Endometrial microvascular endothelial cells (primary cell): Measurements from ENCODE around the gene H2BW2. TPM values are rescaled to one million over a fixed set of nuclear protein-coding genes. Genes with fewer than 3 reads are reported as not detected.
"Not testable (repeated sequence)": the region's sequence is repeated elsewhere in the genome, so short reads cannot be mapped to it uniquely, and the experiment has no call there.

Experiments
- in situ Hi-C: cut with HindIII; loops from 2 replicates; pipeline ENCODE4 v1.10.0; 2017; ENCODE audit warnings: low sequenced_read_pairs, low pct_unique_long_range_greater_than_20kb; ENCODE audit errors: inconsistent ontology term
- total RNA-seq: library from RNA; depleted of rRNA; stranded (reverse); fragments of >200 nt; gene quantifications from one replicate; pipeline ENCODE4 v1.2.3, GENCODE V29; 2015; ENCODE audit errors: inconsistent ontology term

Gene H2BW2
- total RNA-seq = not detected

- in situ Hi-C loops = no loop called here
These were observed at the start of gene H2BW2 for GRCh38 chrX:104039689-104040505. H2BW2 (plus strand) TSS chrX:104039956; CDS start chrX:104039995, 39 bp downstream.

- in situ Hi-C loops = no loop called here
These were observed 40.5 kb upstream of the H2BW2 start for GRCh38 chrX:103999234-103999633.

DNA sequence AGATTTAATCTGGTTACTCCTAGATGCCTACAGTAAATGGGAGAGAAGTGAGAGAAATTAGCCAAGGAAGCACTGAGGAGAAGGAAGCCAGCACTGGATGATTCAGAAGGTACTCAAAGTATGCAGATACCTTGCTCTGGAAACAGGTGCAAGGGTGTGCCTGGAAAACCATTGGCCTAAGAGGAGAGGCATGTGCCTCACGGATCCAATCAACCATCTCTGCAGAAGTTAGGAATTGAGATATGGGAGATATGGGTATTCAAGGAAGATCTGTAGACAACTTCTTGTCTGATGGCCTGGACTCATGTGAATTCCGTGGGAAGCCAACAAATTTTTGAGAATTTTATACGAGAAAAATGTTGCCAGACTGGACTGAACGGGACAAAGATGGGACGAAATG, 30.9 kb upstream of the H2BW2 start:
- in situ Hi-C loops = no loop called here

GRCh38 chrX:104013158-104013557, 26.6 kb upstream of the H2BW2 start:
- in situ Hi-C loops = no loop called here

GRCh38 chrX:104013606-104014005, 26.1 kb upstream of the H2BW2 start, which contains the start of gene H2BW1:
H2BW1 (minus strand) TSS chrX:104013708; CDS start chrX:104013576, 132 bp downstream.
- in situ Hi-C loops = no loop called here

DNA sequence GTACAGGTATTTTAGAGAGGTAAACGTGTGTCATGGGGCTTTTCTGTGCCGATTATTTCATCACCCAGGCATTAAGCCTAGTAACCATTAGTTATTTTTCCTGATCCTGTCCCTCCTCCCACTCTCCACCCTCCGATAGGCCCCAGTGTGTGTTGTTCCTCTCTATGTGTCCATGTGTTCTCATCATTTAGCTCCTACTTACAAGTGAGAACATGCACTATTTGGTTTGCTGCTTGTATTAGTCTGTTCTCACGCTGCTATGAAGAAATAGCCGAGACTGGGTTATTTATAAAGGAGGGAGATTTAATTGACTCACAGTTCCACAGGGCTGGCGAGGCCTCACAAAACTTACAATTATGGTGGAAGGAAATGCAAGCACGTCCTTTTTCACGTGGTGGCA, 24.2 kb upstream of the H2BW2 start:
- in situ Hi-C loops = not testable (repeated sequence)

- in situ Hi-C loops = no loop called here
These were observed 21.6 kb upstream of the H2BW2 start for GRCh38 chrX:104018126-104018525.

GRCh38 chrX:104041003-104041402, 1.2 kb downstream of the H2BW2 start:
- in situ Hi-C loops = no loop called here

DNA sequence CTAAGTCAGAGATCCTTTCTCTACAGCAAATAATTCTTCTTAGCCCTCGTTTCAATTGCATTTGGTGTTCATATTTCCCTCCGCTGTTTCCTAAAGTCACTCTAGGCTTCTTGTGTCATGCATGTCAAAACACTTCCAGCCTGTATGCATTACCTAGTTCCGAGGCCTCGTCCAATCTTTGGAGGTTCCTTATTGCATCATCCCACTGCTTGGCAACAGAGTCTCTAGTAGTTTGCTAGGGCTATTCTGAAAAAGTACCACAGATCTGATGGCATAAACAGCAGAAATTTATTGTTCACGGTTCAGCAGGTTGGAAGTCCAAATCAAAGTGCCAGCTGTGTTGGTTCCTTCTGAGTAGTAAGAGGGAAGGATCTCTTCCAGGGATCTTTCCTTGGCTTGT, 5.9 kb downstream of the H2BW2 start:
- in situ Hi-C loops = no loop called here

GRCh38 chrX:104047171-104047570, 7.4 kb downstream of the H2BW2 start:
- in situ Hi-C loops = no loop called here

GRCh38 chrX:104054956-104055355, 15.2 kb downstream of the H2BW2 start:
- in situ Hi-C loops = not testable (repeated sequence)

- in situ Hi-C loops = not testable (repeated sequence)
These were observed 22.9 kb downstream of the H2BW2 start for GRCh38 chrX:104062636-104063035.

GRCh38 chrX:104075778-104076445, 36.2 kb downstream of the H2BW2 start, which contains the start of gene TMSB15C:
TMSB15C (minus strand) TSS chrX:104076236.
- in situ Hi-C loops = not testable (repeated sequence)

DNA sequence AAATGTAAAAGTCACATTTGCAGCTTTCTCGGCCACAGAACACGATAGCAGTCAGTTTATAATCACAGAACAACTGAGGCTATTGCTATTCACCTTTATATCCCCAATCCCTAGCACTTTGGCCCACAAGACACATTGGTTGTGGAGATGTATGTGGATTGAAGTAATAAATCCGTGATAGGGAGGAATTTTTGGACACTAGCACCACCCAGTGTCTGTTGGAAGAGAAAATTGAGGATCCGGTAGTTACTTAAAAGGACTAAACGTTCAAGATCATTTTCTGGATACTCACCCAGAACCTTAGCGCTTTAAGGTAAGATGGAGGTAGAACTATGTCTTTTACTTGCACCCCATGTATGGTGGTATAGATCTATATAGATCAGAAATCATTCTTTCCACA, 38.1 kb downstream of the H2BW2 start:
- in situ Hi-C loops = not testable (repeated sequence)

DNA sequence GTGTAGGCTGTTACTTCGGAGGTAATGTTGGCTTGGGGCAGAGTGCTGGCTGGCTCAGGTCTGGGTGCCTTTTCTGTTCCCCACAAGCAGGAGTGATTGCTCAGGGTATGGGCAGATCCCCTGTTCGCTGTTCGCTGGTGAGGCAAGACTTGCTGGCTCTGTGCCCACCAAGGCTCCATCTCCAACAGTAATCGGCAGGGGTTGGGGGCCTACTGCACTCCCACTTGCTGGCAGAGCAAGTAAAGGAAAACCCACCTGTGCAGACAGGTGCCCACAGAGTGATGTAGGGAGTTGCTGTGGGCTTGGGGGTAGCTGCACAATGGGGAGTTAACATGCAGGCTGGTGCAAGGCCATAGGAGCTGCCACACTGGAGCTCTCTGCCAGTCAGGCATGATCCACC, 44.3 kb downstream of the H2BW2 start:
- in situ Hi-C loops = no loop called here

DNA sequence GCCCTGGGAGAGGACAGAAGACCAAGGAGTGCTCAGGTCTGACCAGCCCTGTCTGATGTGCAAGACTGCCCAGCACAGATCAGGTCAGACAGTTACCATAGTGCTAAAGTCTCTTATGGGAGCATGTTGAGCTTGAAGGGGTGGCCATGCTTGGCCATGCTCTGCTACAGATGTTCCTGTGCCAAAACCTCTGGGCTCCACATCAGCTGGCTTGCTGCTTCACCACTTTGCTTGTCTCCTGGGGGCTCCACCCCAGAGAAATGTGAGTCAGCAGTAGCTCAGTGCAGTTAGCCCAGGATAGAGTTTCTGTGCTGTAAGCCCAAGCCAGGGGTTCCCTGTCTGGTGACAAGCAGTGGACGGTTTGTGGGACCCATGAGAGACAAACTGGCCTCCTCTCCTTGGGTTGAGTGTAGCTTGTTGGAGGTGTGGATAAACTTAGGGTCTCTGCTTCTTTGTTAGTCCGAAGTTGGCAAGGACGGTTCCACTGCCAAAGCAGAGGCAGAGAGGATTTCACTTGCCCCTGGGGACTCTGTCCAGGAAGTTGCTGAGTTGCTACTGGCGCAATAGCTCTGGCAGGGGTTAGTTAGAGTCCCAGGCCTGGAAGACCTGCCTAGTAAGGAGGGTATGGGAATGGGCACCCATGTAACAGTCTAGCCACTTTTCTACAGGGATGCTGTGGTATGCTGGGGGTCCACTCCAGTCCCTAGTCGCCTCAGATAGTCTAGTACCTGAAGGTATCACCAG, 45.0 kb downstream of the H2BW2 start:
- in situ Hi-C loops = no loop called here

DNA sequence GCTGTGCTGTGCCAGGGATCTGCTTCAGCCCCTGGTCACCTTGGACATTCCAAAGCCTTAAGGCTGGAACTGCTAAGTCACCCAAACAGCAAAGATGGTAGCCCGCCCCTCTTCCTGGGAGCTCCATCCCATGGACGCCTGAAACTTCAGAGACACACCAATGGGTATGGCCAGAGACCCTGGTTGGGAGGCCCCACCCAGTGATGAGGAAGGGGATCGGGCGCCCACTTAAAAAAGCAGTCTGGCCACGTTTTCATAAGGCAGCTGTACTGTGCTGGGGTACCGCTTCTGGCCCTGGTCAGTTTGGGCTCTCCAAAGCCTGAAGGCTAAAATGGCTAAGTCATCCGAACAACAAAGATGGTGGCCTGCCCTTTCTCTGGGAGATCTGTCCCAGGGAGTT, 45.7 kb downstream of the H2BW2 start:
- in situ Hi-C loops = no loop called here

DNA sequence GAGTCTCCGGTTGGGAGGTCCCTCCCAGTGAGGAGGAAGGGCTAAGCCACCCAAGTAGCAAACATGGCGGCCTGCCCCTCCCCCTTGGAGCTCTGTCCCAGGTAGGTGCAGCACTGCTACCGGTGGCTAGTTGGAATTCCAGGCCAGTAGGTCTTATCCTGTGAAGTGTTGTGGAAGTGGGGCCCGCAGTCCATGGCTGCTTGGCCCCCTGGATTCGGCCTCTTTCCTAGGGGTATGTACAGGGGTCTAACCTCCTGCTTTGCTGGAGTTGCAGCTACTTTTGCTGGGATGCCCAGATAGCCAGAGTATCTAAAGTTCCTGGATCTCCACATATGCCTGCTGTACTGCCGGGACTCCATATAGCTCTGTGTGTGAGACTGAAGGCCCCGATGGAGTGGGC, 46.2 kb downstream of the H2BW2 start:
- in situ Hi-C loops = no loop called here
